ENCODE measurements around the gene HOXA5. TPM values are rescaled to one million over a fixed set of nuclear protein-coding genes. Genes with fewer than 3 reads are reported as not detected.

HOXA5 gene
- total and polyA plus RNA-seq, 5 experiments from 2014 or later: not detected

GRCh38 chr7:27148031-27148755, 4.7 kb upstream of the HOXA5 start:
- no peaks in the 10 kb centered on the region for H3K36me3 Mint-ChIP-seq
- peak overlapping the region in 2 of 10 donors; percentile 43 to 69 for H3K27ac Mint-ChIP-seq
- H3K27me3 Mint-ChIP-seq: peaks cover 39 to 82% (median 60%) of the 10 kb centered on the region in 5 donors
- POLR2A ChIA-PET: interaction anchor here (0.6 kb wide), 2 partner anchors 22 to 515 kb away, joined by 3 to 5 read pairs; no protein-coding TSS in a partner anchor
- peaks cover 23 to 41% (median 33%) of the 10 kb centered on the region in 4 donors for H3K4me1 Mint-ChIP-seq
- peaks cover 0 to 2% (median 0%) of the 10 kb centered on the region in 9 donors for H3K9me3 Mint-ChIP-seq
- ATAC-seq: no peak
- DNase-seq: peak in 1 of 10 donors; percentile 37
- peak overlapping the region; percentile 47 to 84 (median 76) for H3K4me3 Mint-ChIP-seq

- Mint-ChIP-seq H3K4me3 (peak within 1 kb of the TSS; percentile 47 to 84 (median 76)), H3K27me3 (peaks cover 41 to 83% (median 61%) of the 10 kb centered on the region in 5 donors), H3K27ac (peak within 1 kb of the TSS in 2 of 10 donors; percentile 43 to 69), H3K36me3 (no peaks in the 10 kb centered on the region), H3K4me1 (peaks cover 23 to 38% (median 32%) of the 10 kb centered on the region in 4 donors), H3K9me3 (peaks cover 0 to 2% (median 0%) of the 10 kb centered on the region in 9 donors)
- ATAC-seq (no peak), DNase-seq (peak in 1 of 10 donors; percentile 27)
- POLR2A ChIA-PET: interaction anchor here (0.6 kb wide), 1 partner anchor 516 kb away, joined by 5 read pairs; no protein-coding TSS in a partner anchor
Measured at GRCh38 chr7:27147199-27148030, 3.9 kb upstream of the HOXA5 start, which contains the start of gene HOXA6. Gene HOXA6 (minus strand): TSS chr7:27147774. CDS start chr7:27147749, 25 bp downstream.

- peaks cover 19 to 31% (median 25%) of the 10 kb centered on the region in 4 donors for H3K4me1 Mint-ChIP-seq
- H3K9me3 Mint-ChIP-seq: peaks cover 0 to 2% (median 0%) of the 10 kb centered on the region in 9 donors
- H3K27me3 Mint-ChIP-seq: peaks cover 37 to 83% (median 59%) of the 10 kb centered on the region in 5 donors
- POLR2A ChIA-PET: no interaction called here
- ATAC-seq: no peak
- H3K36me3 Mint-ChIP-seq: no peaks in the 10 kb centered on the region
- peak overlapping the region in 2 of 10 donors; percentile 11 to 55 for H3K4me3 Mint-ChIP-seq
- no peak overlapping the region for H3K27ac Mint-ChIP-seq
- DNase-seq: peak in 1 of 10 donors; percentile 9
Measured at GRCh38 chr7:27146491-27147198, 3.2 kb upstream of the HOXA5 start.

- H3K4me1 Mint-ChIP-seq: peaks cover 14 to 24% (median 18%) of the 10 kb centered on the region in 4 donors
- H3K4me3 Mint-ChIP-seq: no peak overlapping the region
- no peak for DNase-seq
- no peaks in the 10 kb centered on the region for H3K36me3 Mint-ChIP-seq
- peaks cover 0 to 2% (median 0%) of the 10 kb centered on the region in 9 donors for H3K9me3 Mint-ChIP-seq
- H3K27me3 Mint-ChIP-seq: peaks cover 34 to 83% (median 54%) of the 10 kb centered on the region in 5 donors
- POLR2A ChIA-PET: no interaction called here
- no peak overlapping the region for H3K27ac Mint-ChIP-seq
- no peak for ATAC-seq
Measured at GRCh38 chr7:27145914-27146412, 2.5 kb upstream of the HOXA5 start.

GRCh38 chr7:27145165-27145913, 1.9 kb upstream of the HOXA5 start:
- Mint-ChIP-seq H3K36me3 (no peaks in the 10 kb centered on the region), H3K4me3 (no peak overlapping the region), H3K9me3 (peaks cover 0 to 2% (median 0%) of the 10 kb centered on the region in 9 donors), H3K27ac (no peak overlapping the region), H3K27me3 (peaks cover 34 to 79% (median 48%) of the 10 kb centered on the region in 5 donors), H3K4me1 (peaks cover 10 to 19% (median 12%) of the 10 kb centered on the region in 4 donors)
- POLR2A ChIA-PET: interaction anchor here (1.4 kb wide), 1 partner anchor 10 kb away, joined by 4 read pairs; no protein-coding TSS in a partner anchor
- DNase-seq: peak in 1 of 10 donors; percentile 24
- ATAC-seq: no peak

- Mint-ChIP-seq H3K27ac (no peak overlapping the region), H3K4me1 (peaks cover 7 to 15% (median 11%) of the 10 kb centered on the region in 4 donors), H3K4me3 (no peak overlapping the region), H3K9me3 (peaks cover 0 to 2% (median 0%) of the 10 kb centered on the region in 9 donors), H3K27me3 (peaks cover 32 to 79% (median 49%) of the 10 kb centered on the region in 5 donors), H3K36me3 (no peaks in the 10 kb centered on the region)
- POLR2A ChIA-PET: interaction anchor here (1.4 kb wide), 1 partner anchor 10 kb away, joined by 4 read pairs; no protein-coding TSS in a partner anchor
- DNase-seq (no peak), ATAC-seq (no peak)
Measured at GRCh38 chr7:27144781-27145164, 1.3 kb upstream of the HOXA5 start.

- Mint-ChIP-seq H3K4me1 (peaks cover 7 to 15% (median 11%) of the 10 kb centered on the region in 4 donors), H3K27me3 (peaks cover 29 to 75% (median 49%) of the 10 kb centered on the region in 5 donors), H3K9me3 (peaks cover 0 to 2% (median 0%) of the 10 kb centered on the region in 9 donors), H3K36me3 (no peaks in the 10 kb centered on the region), H3K27ac (no peak overlapping the region), H3K4me3 (no peak overlapping the region)
- DNase-seq: no peak
- no peak for ATAC-seq
- POLR2A ChIA-PET: interaction anchor here (1.4 kb wide), 1 partner anchor 11 kb away, joined by 4 read pairs; no protein-coding TSS in a partner anchor
Measured at GRCh38 chr7:27143950-27144780, 684 bp upstream of the HOXA5 start.

GRCh38 chr7:27142580-27143022, 880 bp downstream of the HOXA5 start:
- DNase-seq: no peak
- ATAC-seq: no peak
- Mint-ChIP-seq H3K9me3 (peaks cover 0 to 2% (median 0%) of the 10 kb centered on the region in 9 donors), H3K27me3 (peaks cover 28 to 75% (median 52%) of the 10 kb centered on the region in 5 donors), H3K36me3 (no peaks in the 10 kb centered on the region), H3K27ac (peak overlapping the region in 1 of 10 donors; percentile 44), H3K4me1 (peaks cover 0 to 7% (median 5%) of the 10 kb centered on the region in 4 donors), H3K4me3 (peak overlapping the region in 6 of 10 donors; percentile 29 to 48 (median 44))
- POLR2A ChIA-PET: no interaction called here

GRCh38 chr7:27141923-27142579, 1.4 kb downstream of the HOXA5 start:
- Mint-ChIP-seq H3K36me3 (no peaks in the 10 kb centered on the region), H3K27ac (peak overlapping the region in 1 of 10 donors; percentile 44), H3K27me3 (peaks cover 27 to 75% (median 52%) of the 10 kb centered on the region in 5 donors)

More at GRCh38 chr7:27141923-27142579, 1.4 kb downstream of the HOXA5 start:
- H3K4me1 Mint-ChIP-seq: peaks cover 0 to 2% (median under 1%) of the 10 kb centered on the region in 4 donors
- ATAC-seq (no peak), DNase-seq (no peak)
- POLR2A ChIA-PET: no interaction called here
- peaks cover 0 to 2% (median 0%) of the 10 kb centered on the region in 9 donors for H3K9me3 Mint-ChIP-seq
- no peak overlapping the region for H3K4me3 Mint-ChIP-seq

All from naive thymus-derived CD8-positive, alpha-beta T cell (primary cell).